ENCODE data around the gene TMCO4.

Gene TMCO4

GRCh38 chr1:19654886-19655717 is 144.6 kb downstream of the TMCO4 start:
- no peak for TF ChIP-seq CTCF (conservative IDR thresholded peaks at IDR 0.05; ENCODE audit: low read depth, low read length)
- no peak overlapping the region for H3K4me3 ChIP-seq (ENCODE audit: low read length)

GRCh38 chr1:19654386-19654785 is 145.3 kb downstream of the TMCO4 start:
- no peak overlapping the region for H3K4me3 ChIP-seq (ENCODE audit: low read length)
- TF ChIP-seq CTCF (conservative IDR thresholded peaks at IDR 0.05; ENCODE audit: low read depth, low read length), result no peak
- no peak for DNase-seq (ENCODE audit: low read depth)

More at GRCh38 chr1:19654886-19655717, 144.6 kb downstream of the TMCO4 start:
- no peak for DNase-seq (ENCODE audit: low read depth)

- TF ChIP-seq CTCF (conservative IDR thresholded peaks at IDR 0.05; ENCODE audit: low read depth, low read length), result peak; percentile 85
- DNase-seq (ENCODE audit: low read depth), result no peak
- no peak overlapping the region for H3K4me3 ChIP-seq (ENCODE audit: low read length)
Observed at GRCh38 chr1:19651141-19651737, 148.5 kb downstream of the TMCO4 start.

DNA sequence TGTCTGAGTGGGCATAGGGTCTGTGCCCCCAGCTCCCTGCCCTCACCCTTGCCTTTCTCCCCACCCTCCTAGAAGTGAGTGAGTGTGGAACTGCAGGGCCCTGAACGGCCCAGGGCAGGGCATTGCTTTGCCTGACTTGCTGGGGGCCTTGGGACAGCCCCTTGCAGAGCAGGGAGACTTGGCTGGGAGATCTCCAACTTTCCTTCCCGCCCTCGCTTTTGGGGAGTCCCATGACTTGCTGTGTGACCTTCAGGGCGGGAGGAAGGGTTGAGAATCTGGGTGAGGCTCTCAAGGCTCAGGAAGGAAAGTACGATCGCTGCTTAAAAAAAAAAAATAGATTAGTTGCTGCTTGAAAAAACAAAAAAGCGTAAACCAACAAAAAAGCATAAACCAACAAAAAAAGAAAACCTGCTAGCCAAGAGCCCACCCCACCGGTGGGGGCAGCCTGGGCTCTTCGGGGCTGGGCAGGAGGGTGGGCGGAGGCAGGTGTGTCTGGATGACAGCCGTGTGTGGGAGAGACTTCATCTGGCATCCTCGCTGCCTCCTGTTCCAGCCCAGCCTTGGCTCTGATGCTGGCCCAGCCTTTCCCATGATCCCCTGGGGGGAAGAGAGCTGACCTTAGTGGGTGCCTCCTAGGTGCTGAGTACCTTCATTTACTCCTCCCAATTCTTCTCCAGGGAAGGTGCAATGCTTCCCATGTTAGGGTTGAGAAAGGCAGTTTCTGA is 149.1 kb downstream of the TMCO4 start:
- no peak overlapping the region for H3K4me3 ChIP-seq (ENCODE audit: low read length)
- no peak for DNase-seq (ENCODE audit: low read depth)
- no peak for TF ChIP-seq CTCF (conservative IDR thresholded peaks at IDR 0.05; ENCODE audit: low read depth, low read length)

- peak; percentile 16 for TF ChIP-seq CTCF (conservative IDR thresholded peaks at IDR 0.05; ENCODE audit: low read depth, low read length)
- no peak overlapping the region for H3K4me3 ChIP-seq (ENCODE audit: low read length)
- DNase-seq (ENCODE audit: low read depth), result no peak
Observed at GRCh38 chr1:19648689-19649088, 151.0 kb downstream of the TMCO4 start.

- DNase-seq (ENCODE audit: low read depth), result no peak
- no peak for TF ChIP-seq CTCF (conservative IDR thresholded peaks at IDR 0.05; ENCODE audit: low read depth, low read length)
- no peak overlapping the region for H3K4me3 ChIP-seq (ENCODE audit: low read length)
Observed at GRCh38 chr1:19648239-19648638, 151.5 kb downstream of the TMCO4 start.
